ENCODE results near the gene FAM20A. TPM values are rescaled to one million over a fixed set of nuclear protein-coding genes. Genes with fewer than 3 reads are reported as not detected.

The FAM20A gene
- total RNA-seq, 1 donor from 2014 or later, result 11.5 TPM

DNA sequence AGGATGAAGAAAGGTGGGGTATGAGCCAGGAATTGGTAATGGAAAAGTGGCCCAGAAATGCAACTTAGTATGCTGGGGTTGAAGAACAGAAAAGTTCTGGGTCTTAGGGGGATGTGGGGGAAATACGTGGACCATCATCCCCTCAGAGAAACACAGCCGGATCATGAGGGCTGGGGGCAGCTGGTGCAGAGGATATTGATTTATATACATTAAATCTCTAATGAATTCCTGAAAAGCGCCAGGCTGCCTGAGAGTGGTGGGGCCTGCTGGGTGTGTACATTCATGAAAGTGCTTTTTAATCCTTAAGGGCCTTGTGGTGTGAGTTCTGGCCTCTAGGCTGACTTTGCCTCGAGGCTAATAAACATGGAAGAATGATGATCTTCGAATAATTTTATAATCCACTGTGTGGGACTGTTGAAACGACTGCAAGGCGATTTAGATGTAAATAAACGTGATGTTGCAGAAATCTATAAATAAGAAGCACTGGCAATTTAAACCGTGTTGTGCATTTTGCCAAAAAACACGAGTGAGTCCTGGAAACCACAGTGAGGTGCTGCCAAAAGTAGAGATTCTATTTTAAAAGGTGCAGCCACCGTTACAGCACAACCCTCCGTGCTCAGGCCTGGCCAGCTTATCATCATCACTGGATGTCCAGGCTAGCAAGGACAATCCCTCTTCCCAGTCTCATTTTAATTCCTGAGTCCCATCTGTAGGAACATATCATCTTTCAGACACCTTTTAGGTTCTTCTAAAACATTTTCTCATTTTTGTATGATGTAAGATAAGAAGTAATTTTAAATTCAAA, 56.9 kb downstream of the FAM20A start:
- Mint-ChIP-seq H3K27ac (no peak overlapping the region), H3K9me3 (no peaks in the 10 kb centered on the region), H3K36me3 (peaks cover 19% of the 10 kb centered on the region), H3K27me3 (no peaks in the 10 kb centered on the region), H3K4me1 (ENCODE audit: unreplicated experiment) (peaks cover 4% of the 10 kb centered on the region), H3K4me3 (no peak overlapping the region)
- TF ChIP-seq, protein P1, sequence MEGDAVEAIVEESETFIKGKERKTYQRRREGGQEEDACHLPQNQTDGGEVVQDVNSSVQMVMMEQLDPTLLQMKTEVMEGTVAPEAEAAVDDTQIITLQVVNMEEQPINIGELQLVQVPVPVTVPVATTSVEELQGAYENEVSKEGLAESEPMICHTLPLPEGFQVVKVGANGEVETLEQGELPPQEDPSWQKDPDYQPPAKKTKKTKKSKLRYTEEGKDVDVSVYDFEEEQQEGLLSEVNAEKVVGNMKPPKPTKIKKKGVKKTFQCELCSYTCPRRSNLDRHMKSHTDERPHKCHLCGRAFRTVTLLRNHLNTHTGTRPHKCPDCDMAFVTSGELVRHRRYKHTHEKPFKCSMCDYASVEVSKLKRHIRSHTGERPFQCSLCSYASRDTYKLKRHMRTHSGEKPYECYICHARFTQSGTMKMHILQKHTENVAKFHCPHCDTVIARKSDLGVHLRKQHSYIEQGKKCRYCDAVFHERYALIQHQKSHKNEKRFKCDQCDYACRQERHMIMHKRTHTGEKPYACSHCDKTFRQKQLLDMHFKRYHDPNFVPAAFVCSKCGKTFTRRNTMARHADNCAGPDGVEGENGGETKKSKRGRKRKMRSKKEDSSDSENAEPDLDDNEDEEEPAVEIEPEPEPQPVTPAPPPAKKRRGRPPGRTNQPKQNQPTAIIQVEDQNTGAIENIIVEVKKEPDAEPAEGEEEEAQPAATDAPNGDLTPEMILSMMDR (conservative IDR thresholded peaks at IDR 0.05), result no peak
- DNase-seq (ENCODE audit: extremely low spot score, unreplicated experiment), result no peak

DNA sequence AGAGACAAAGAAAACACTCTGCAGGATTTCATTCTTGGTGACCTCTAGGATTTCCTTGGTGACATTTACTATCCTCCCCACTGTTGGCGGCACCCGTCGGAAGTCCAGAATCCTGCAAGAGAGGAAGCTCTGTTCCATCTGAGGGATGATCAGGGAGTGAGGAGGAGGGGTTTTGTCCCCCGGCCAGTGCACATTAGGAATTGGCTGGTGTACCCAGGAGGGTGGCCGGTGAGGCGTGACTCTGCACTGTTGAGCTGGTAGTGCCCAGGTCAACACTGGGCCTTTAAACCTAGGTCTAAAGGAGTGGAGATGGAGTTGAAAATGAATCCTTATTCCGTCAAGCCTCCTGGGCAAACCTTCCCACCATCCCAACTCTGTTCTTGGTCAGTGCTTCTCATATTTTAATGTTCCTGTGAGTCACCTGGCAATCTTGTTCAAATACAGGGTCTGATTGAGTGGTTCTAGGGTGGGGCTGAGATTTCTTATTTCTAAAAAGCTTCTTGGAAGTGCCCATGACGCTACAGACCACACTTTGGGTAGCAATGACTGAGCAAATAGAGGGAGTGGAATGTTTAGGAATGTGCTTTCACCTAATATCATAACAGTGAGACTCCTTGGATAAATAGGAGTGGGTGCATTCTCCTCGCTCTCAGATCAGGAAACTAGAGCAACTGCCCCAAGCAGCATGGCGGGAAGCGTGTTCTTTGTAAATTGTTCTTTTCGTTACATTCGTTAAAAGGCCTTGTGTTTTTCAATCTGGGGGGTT, 58.3 kb downstream of the FAM20A start:
- Mint-ChIP-seq H3K27me3 (no peaks in the 10 kb centered on the region), H3K27ac (no peak overlapping the region), H3K9me3 (no peaks in the 10 kb centered on the region), H3K36me3 (peaks cover 27% of the 10 kb centered on the region), H3K4me1 (ENCODE audit: unreplicated experiment) (peaks cover 4% of the 10 kb centered on the region), H3K4me3 (no peak overlapping the region)
- TF ChIP-seq, protein P1 (conservative IDR thresholded peaks at IDR 0.05), result no peak
- DNase-seq (ENCODE audit: extremely low spot score, unreplicated experiment), result no peak

DNA sequence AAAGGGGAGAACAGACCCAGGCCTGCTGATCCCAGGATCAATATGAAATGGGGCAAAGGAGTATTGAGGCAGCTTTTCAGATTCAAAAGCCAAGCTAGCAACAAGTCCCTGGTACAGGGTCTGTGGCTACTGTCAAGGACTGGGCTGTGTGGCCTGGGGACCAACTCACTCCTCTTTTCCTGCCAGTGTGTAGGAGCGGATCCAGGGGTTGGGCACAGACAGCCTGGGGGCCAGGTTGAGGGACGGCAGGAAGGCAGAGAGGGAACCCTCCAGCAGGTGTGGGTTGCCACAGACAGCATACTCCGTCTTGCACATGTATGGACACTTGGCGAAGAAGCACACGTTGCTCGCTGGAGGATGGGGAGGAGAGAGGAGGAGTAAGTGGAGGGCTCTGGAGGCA, 59.4 kb downstream of the FAM20A start:
- Mint-ChIP-seq H3K9me3 (no peaks in the 10 kb centered on the region), H3K36me3 (peaks cover 27% of the 10 kb centered on the region), H3K4me1 (ENCODE audit: unreplicated experiment) (peaks cover 4% of the 10 kb centered on the region), H3K27me3 (no peaks in the 10 kb centered on the region), H3K27ac (peak overlapping the region; percentile 21), H3K4me3 (no peak overlapping the region)
- no peak for DNase-seq (ENCODE audit: extremely low spot score, unreplicated experiment)
- TF ChIP-seq, protein P1 (conservative IDR thresholded peaks at IDR 0.05), result no peak

DNA sequence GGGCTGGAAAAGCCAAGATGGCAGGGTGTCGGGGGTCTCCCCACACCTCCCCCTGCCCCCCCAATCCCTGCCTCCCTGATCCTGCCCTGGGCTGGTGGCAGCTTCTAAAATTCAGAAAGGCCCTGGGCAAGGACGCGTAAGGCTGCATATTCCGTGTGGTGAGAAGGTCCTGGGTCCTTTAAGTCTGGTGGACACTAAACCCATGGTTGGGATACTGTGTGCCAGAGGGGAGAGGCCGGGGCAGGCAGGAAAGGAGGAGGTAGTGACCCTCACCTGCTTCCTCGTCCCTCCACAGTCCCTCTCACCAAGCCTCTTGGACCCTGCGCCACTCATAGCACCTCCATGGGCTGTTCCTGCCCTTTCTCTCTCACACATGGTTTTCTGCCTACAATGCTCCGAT, 60.2 kb downstream of the FAM20A start:
- Mint-ChIP-seq H3K36me3 (peaks cover 29% of the 10 kb centered on the region), H3K4me3 (no peak overlapping the region), H3K27ac (no peak overlapping the region), H3K27me3 (no peaks in the 10 kb centered on the region), H3K4me1 (ENCODE audit: unreplicated experiment) (peaks cover 4% of the 10 kb centered on the region), H3K9me3 (no peaks in the 10 kb centered on the region)
- DNase-seq (ENCODE audit: extremely low spot score, unreplicated experiment), result no peak
- TF ChIP-seq, protein P1 (conservative IDR thresholded peaks at IDR 0.05), result no peak

DNA sequence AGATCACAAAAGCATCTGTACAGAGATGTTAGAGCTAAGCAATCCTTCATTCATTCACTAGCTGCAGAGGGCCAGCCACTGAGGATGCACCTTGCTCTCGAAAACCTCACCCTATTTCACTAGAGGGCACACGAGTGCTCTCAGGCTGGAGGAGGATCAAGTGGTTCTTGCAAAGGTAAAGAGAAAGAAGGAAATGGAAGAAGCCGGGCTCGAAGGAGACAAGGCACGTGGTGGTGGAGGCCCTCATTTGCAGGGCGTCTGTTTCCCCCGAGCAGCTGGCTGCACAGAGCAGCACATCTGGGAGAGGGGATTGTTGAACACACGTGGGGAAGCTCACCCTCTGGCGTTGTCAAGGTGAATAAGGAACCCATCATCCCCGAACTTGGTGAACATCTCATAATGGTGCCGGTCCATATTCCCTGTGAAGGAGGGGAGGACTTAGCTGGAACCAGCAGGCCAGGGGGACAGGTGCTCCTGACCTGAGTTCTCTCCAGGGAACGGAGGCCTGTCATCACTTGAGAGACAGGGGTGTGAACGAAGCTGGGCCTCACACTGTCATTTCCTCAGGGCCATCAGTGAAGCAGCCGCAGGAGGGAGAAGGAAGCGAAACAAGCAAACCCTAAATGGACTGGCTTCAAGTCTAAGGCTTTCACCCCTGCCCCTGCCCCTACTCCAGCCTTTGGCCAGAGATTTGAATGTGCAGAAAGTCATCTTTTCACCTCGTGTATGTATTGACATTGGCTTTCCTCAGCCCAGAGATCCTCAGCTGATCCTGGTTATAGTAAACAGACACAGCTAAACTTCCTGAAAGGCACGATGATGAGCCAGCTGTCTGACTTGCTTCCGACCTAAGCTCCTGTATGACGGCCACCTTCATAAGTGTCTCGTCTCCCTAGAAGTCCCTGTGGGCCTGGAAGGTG, 61.4 kb downstream of the FAM20A start:
- H3K27me3 Mint-ChIP-seq, result no peaks in the 10 kb centered on the region
- TF ChIP-seq, protein P1 (conservative IDR thresholded peaks at IDR 0.05), result no peak
- peaks cover 38% of the 10 kb centered on the region for H3K36me3 Mint-ChIP-seq
- DNase-seq (ENCODE audit: extremely low spot score, unreplicated experiment), result no peak
- H3K27ac Mint-ChIP-seq, result peak overlapping the region; percentile 46
- peaks cover 4% of the 10 kb centered on the region for H3K4me1 Mint-ChIP-seq (ENCODE audit: unreplicated experiment)
- no peak overlapping the region for H3K4me3 Mint-ChIP-seq
- no peaks in the 10 kb centered on the region for H3K9me3 Mint-ChIP-seq
